ENCODE measurements around the gene NEURL3.

NEURL3 gene

GRCh38 chr2:96539215-96539920 is 34.2 kb upstream of the NEURL3 start:
- no peak for DNase-seq

GRCh38 chr2:96538487-96539214 is 33.5 kb upstream of the NEURL3 start:
- DNase-seq: peak; percentile 88

GRCh38 chr2:96537734-96538486 is 32.8 kb upstream of the NEURL3 start:
- no peak for DNase-seq

GRCh38 chr2:96537066-96537733 is 32.0 kb upstream of the NEURL3 start:
- peak; percentile 95 for DNase-seq

GRCh38 chr2:96536445-96537065 is 31.4 kb upstream of the NEURL3 start, which contains the start of gene ARID5A:
ARID5A (plus strand) TSS chr2:96536752; CDS start chr2:96536827, 75 bp downstream.
- DNase-seq: peak; percentile 95

GRCh38 chr2:96535331-96535730 is 30.2 kb upstream of the NEURL3 start:
- no peak for DNase-seq

GRCh38 chr2:96534701-96535181 is 29.6 kb upstream of the NEURL3 start:
- DNase-seq: no peak

- DNase-seq: no peak
Measured at GRCh38 chr2:96534141-96534540, 29.0 kb upstream of the NEURL3 start.

- no peak for DNase-seq
Measured at GRCh38 chr2:96533292-96534073, 28.3 kb upstream of the NEURL3 start.

- no peak for DNase-seq
Measured at GRCh38 chr2:96532641-96533291, 27.6 kb upstream of the NEURL3 start.

- peak; percentile 90 for DNase-seq
Measured at GRCh38 chr2:96531872-96532505, 26.8 kb upstream of the NEURL3 start.

GRCh38 chr2:96531366-96531765 is 26.2 kb upstream of the NEURL3 start:
- DNase-seq: no peak

- DNase-seq: peak; percentile 70
Measured at GRCh38 chr2:96530474-96531357, 25.6 kb upstream of the NEURL3 start.

GRCh38 chr2:96530144-96530430 is 24.9 kb upstream of the NEURL3 start:
- DNase-seq: no peak

- DNase-seq: no peak
Measured at GRCh38 chr2:96529376-96530143, 24.4 kb upstream of the NEURL3 start.

- no peak for DNase-seq
Measured at GRCh38 chr2:96528700-96529375, 23.7 kb upstream of the NEURL3 start.

GRCh38 chr2:96528006-96528699 is 23.0 kb upstream of the NEURL3 start:
- peak; percentile 92 for DNase-seq

All from activated CD4-positive, alpha-beta T cell treated with anti-CD3 and anti-CD28 coated beads, Interleukin-10, Interleukin-2, amounts not matched to agents 100 ng/mL and 50 ng/mL, durations not matched to agents 16 hours and 8 hours (primary cell).